ENCODE results near the gene SGO1. TPM values are rescaled to one million over a fixed set of nuclear protein-coding genes. Genes with fewer than 3 reads are reported as not detected.
"Not testable (repeated sequence)": the region's sequence is repeated elsewhere in the genome, so short reads cannot be mapped to it uniquely, and the experiment has no call there.

SGO1 gene
- total RNA-seq (under 1 TPM; 0.20 to 0.43 (median 0.24) TPM), polyA plus RNA-seq (not detected)
- long read RNA-seq, donor 1 = 0 reads
- long read RNA-seq, donor 2 = 0 reads
- long read RNA-seq, donor 3 = 0 reads
- long read RNA-seq, donor 4 = 0 reads

DNA sequence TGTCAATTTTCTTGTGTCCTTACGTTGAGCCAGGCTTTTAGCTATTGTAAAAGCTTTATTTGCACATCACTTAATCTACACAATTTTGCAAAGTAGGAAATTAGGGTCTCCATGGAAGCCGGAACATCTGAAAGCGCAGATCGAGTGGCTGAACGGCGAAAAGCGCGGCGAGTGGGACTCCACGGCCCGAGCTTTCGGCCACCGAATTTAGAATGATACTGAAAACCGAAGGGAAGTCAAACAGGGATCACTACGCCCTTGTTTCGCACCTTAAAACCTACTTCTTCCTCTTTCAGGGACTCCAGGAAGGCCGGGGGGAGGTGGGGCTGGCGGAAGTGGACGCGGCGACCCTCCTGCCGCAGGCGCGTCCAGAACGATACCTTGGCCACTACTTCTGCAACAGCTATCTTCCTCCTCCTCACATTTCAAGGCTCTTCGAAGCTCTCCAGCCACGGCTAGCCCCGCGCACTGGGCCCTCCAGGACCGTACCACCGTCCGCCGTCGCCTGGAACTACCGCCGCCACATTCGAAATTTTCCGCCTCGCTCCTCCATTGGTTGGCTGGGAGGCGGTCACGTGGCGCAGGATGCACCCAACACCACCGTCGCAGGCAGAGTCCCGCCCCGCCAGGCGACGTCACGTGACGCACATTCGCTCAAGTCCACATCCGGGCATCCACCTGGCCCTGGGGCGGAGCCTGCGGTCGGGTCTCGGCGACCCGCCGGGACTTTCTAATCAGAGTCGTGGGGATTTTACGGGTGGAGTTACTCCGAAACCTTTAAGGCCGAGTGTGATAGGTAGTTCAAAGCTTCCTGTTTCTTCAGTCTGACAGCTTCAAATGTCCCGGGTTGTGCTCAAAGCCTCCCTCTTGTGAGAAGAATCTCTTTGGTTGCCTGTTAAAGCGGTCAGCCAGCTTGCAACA lies at the start of gene SGO1:
Gene SGO1, minus strand, starts transcription at position 528 of the 921 bp plus-strand sequence. CDS start 2,179 bp downstream, outside the sequence.
- under 1% methylated on average over 65 of the region's 65 CpGs for WGBS
- Histone ChIP-seq H3K4me3 (ENCODE audit: low read length) (peak within 1 kb of the TSS; percentile 62), H3K27me3 (ENCODE audit: control insufficient read depth, insufficient read depth) (no peaks in the 10 kb centered on the region), H3K27ac (ENCODE audit: low read length) (peak within 1 kb of the TSS; percentile 81), H3K4me1 (ENCODE audit: control insufficient read depth, insufficient read depth, low read length) (no peaks in the 10 kb centered on the region), H3K9me3 (ENCODE audit: control insufficient read depth, low read length) (no peaks in the 10 kb centered on the region)
- peak; percentile 99 to 100 (median 100) for DNase-seq
- intact Hi-C loops (cut with DNase I) = loop anchor here in 3 of 4 donors (5.0 to 10.0 kb wide), 3 partner anchors 149 to 241 kb away; partner anchors contain the start of gene RAB5A (in 2 of the 3)
- peak; percentile 100 for ATAC-seq

DNA sequence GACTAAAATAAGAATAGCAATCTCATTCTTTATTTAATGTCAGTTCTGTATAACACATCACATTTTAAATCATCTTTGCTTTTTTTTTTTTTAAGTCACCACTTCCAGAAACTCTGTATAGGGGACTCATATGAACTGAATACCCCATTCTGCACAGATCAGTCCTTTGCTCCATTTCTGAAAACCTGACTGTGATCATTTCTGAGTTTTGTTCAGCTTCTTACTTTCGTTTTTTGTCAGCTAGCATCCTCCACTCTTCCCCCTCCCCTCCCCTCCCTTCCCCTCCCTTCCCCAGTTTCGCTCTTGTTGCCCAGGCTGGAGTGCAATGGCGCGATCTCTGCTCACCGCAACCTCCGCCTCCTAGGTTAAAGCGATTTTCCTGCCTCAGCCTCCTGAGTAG lies 49.8 kb upstream of the SGO1 start:
- Histone ChIP-seq H3K4me1 (ENCODE audit: control insufficient read depth, insufficient read depth, low read length) (no peaks in the 10 kb centered on the region), H3K4me3 (ENCODE audit: low read length) (no peak overlapping the region), H3K27ac (ENCODE audit: low read length) (no peak overlapping the region), H3K27me3 (ENCODE audit: control insufficient read depth, insufficient read depth) (no peaks in the 10 kb centered on the region), H3K9me3 (ENCODE audit: control insufficient read depth, low read length) (no peaks in the 10 kb centered on the region)
- intact Hi-C loops (cut with DNase I) = no loop called here
- DNase-seq (no peak), ATAC-seq (no peak)
- WGBS = 92% methylated on average over 7 of the region's 7 CpGs

GRCh38 chr3:20232906-20233780 lies 47.1 kb upstream of the SGO1 start:
- DNase-seq (no peak), ATAC-seq (no peak)
- Histone ChIP-seq H3K9me3 (ENCODE audit: control insufficient read depth, low read length) (no peaks in the 10 kb centered on the region), H3K27ac (ENCODE audit: low read length) (no peak overlapping the region), H3K4me1 (ENCODE audit: control insufficient read depth, insufficient read depth, low read length) (no peaks in the 10 kb centered on the region), H3K4me3 (ENCODE audit: low read length) (no peak overlapping the region), H3K27me3 (ENCODE audit: control insufficient read depth, insufficient read depth) (no peaks in the 10 kb centered on the region)
- 73% methylated on average over 2 of the region's 2 CpGs for WGBS
- intact Hi-C loops (cut with DNase I) = no loop called here

DNA sequence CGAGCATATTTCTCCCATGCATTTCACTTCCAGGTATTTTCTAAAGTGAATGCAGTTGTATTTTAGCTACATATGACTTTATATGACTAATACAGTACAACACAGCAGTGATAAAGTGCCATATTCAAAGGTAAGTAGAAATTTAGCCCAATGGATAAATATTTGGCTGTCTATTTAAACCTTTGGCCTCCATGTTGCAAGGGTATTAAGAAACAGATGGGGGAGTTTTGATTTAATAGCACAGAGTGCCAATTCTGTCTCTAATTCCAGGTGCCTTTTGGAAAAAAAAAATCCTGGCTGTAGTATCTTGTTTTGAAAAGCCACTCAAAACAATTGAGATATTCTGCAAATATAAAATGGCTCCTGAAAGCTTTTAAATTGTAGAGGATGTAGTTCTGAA lies 44.9 kb upstream of the SGO1 start:
- Histone ChIP-seq H3K4me3 (ENCODE audit: low read length) (no peak overlapping the region), H3K9me3 (ENCODE audit: control insufficient read depth, low read length) (no peaks in the 10 kb centered on the region), H3K4me1 (ENCODE audit: control insufficient read depth, insufficient read depth, low read length) (no peaks in the 10 kb centered on the region), H3K27ac (ENCODE audit: low read length) (no peak overlapping the region), H3K27me3 (ENCODE audit: control insufficient read depth, insufficient read depth) (no peaks in the 10 kb centered on the region)
- ATAC-seq (no peak), DNase-seq (no peak)
- 95% methylated on average over 1 of the region's 1 CpG for WGBS
- intact Hi-C loops (cut with DNase I) = no loop called here

DNA sequence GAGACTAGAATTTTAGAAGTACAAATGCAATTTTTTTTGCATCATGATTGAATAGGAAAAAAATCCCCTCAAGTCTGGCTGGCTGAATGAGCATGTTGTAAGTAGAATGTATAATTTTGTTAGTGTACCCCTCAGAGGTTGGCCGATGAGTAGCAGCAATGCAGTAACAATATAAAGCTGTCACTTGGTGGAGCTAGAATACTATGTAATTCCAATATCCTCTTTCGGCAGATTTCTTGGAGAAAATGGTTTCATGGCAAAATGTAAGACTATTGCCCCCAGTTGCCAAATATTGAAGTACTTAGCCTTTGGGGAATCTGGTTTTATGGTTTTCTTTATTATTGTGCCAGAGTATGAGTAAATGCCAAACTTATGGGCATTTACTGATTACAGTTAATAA lies 39.8 kb upstream of the SGO1 start:
- Histone ChIP-seq H3K4me1 (ENCODE audit: control insufficient read depth, insufficient read depth, low read length) (no peaks in the 10 kb centered on the region), H3K27me3 (ENCODE audit: control insufficient read depth, insufficient read depth) (no peaks in the 10 kb centered on the region), H3K9me3 (ENCODE audit: control insufficient read depth, low read length) (no peaks in the 10 kb centered on the region), H3K27ac (ENCODE audit: low read length) (no peak overlapping the region), H3K4me3 (ENCODE audit: low read length) (no peak overlapping the region)
- WGBS = 17% methylated on average over 2 of the region's 2 CpGs
- intact Hi-C loops (cut with DNase I) = no loop called here
- DNase-seq (no peak), ATAC-seq (no peak)

GRCh38 chr3:20222274-20222673 lies 36.3 kb upstream of the SGO1 start:
- Histone ChIP-seq H3K4me3 (ENCODE audit: low read length) (no peak overlapping the region), H3K27me3 (ENCODE audit: control insufficient read depth, insufficient read depth) (no peaks in the 10 kb centered on the region), H3K27ac (ENCODE audit: low read length) (no peak overlapping the region), H3K9me3 (ENCODE audit: control insufficient read depth, low read length) (no peaks in the 10 kb centered on the region), H3K4me1 (ENCODE audit: control insufficient read depth, insufficient read depth, low read length) (no peaks in the 10 kb centered on the region)
- intact Hi-C loops (cut with DNase I) = no loop called here
- ATAC-seq (no peak), DNase-seq (no peak)
- WGBS = 72% methylated on average over 2 of the region's 2 CpGs

DNA sequence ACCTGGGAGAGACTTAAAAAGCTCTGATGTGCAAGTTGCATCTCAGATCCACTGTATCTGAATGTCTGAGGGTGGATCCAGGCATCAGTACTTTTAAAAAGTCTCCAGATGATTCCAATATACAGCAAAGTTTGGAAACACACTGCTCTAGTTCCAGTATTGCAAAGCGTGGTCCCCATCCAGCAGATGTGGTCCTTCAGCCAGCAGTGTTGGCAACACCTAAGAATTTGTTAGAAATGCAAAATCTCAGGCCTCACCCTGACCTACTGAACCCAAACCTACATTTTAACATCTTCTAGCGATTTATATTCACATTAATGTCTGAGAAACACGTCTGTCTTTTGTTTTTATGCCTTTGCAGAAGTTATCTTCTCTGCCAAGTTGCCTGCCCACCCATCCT lies 32.2 kb upstream of the SGO1 start:
- no peak overlapping the region for H3K27ac ChIP-seq (ENCODE audit: low read length)
- ATAC-seq (no peak), DNase-seq (no peak)
- no peak overlapping the region for H3K4me3 ChIP-seq (ENCODE audit: low read length)
- intact Hi-C loops (cut with DNase I) = no loop called here
- no peaks in the 10 kb centered on the region for H3K27me3 ChIP-seq (ENCODE audit: control insufficient read depth, insufficient read depth)
- WGBS = 35% methylated on average over 3 of the region's 3 CpGs
- no peaks in the 10 kb centered on the region for H3K9me3 ChIP-seq (ENCODE audit: control insufficient read depth, low read length)
- H3K4me1 ChIP-seq (ENCODE audit: control insufficient read depth, insufficient read depth, low read length) = no peaks in the 10 kb centered on the region

DNA sequence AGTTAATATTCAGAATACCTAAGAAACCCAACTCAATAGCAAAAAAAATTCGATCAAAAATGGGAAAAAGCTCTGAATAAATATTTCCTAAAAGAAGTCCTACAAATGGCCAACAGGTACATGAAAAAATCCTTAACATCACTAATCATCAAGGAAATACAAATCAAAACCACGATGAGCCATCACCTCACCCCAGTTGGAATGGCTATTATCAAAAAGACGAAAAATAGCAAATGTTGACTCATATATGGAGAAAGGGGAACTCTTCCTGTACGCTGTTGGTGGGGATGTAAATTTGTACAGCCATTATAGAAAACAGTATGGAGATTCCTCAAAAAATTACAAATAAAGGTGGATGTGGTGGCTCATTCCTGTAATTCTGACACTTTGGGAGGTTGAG lies 29.6 kb upstream of the SGO1 start:
- no peaks in the 10 kb centered on the region for H3K4me1 ChIP-seq (ENCODE audit: control insufficient read depth, insufficient read depth, low read length)
- 87% methylated on average over 4 of the region's 4 CpGs for WGBS
- no peak for ATAC-seq
- intact Hi-C loops (cut with DNase I) = no loop called here
- no peak overlapping the region for H3K4me3 ChIP-seq (ENCODE audit: low read length)
- no peaks in the 10 kb centered on the region for H3K27me3 ChIP-seq (ENCODE audit: control insufficient read depth, insufficient read depth)
- H3K27ac ChIP-seq (ENCODE audit: low read length) = no peak overlapping the region
- no peak for DNase-seq
- H3K9me3 ChIP-seq (ENCODE audit: control insufficient read depth, low read length) = no peaks in the 10 kb centered on the region

DNA sequence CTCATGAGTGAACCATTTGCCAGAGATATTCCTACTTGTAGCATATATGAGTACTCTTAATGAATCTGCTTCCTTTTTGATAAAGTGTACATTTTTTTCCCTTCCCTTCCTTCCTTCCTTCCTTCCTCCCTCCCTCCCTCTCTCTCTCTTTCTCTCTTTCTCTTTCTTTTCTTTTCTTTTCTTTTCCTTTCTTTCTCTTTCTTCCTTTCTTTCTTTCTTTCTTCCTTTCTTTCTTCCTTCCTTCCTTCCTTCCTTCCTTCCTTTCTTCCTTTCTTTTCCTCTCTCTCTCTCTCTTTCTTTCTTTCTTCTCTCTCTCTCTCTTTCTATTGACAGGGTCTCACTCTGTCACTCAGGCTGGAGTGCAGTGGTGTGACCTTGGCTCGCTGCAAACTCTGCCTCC lies 27.5 kb upstream of the SGO1 start:
- ATAC-seq; H3K4me3 ChIP-seq (ENCODE audit: low read length); H3K27me3 ChIP-seq (ENCODE audit: control insufficient read depth, insufficient read depth); H3K4me1 ChIP-seq (ENCODE audit: control insufficient read depth, insufficient read depth, low read length); H3K9me3 ChIP-seq (ENCODE audit: control insufficient read depth, low read length); H3K27ac ChIP-seq (ENCODE audit: low read length); intact Hi-C loops (cut with DNase I); DNase-seq: not testable (repeated sequence)
- 90% methylated on average over 1 of the region's 1 CpG for WGBS

GRCh38 chr3:20207945-20208344 lies 21.9 kb upstream of the SGO1 start:
- ATAC-seq; H3K4me3 ChIP-seq (ENCODE audit: low read length); intact Hi-C loops (cut with DNase I); H3K27ac ChIP-seq (ENCODE audit: low read length); H3K4me1 ChIP-seq (ENCODE audit: control insufficient read depth, insufficient read depth, low read length); H3K27me3 ChIP-seq (ENCODE audit: control insufficient read depth, insufficient read depth); DNase-seq; H3K9me3 ChIP-seq (ENCODE audit: control insufficient read depth, low read length): not testable (repeated sequence)
- WGBS = 82% methylated on average over 2 of the region's 2 CpGs

DNA sequence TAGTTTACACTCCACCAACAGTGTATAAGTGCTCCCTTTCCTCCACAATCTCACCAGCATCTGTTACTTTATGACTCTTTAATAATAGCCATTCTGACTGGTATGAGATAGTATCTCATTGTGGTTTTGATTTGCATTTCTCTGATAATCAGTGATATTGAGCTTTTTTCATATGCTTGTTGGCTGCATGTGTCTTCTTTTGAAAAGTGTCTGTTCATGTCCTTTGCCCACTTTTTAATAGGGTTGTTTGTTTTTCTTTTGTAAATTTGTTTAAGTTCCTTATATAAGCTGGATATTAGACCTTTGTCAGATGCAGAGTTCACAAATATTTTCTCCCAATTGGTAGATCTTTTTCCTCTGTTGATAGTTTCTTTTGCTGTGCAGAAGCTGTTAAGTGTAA lies 19.9 kb upstream of the SGO1 start:
- H3K27me3 ChIP-seq (ENCODE audit: control insufficient read depth, insufficient read depth); intact Hi-C loops (cut with DNase I); DNase-seq; H3K9me3 ChIP-seq (ENCODE audit: control insufficient read depth, low read length); H3K4me1 ChIP-seq (ENCODE audit: control insufficient read depth, insufficient read depth, low read length); ATAC-seq; H3K27ac ChIP-seq (ENCODE audit: low read length); H3K4me3 ChIP-seq (ENCODE audit: low read length): not testable (repeated sequence)

Measured in right cardiac atrium (tissue), 5 donors.